Measurements from ENCODE around the gene METTL22. TPM values are rescaled to one million over a fixed set of nuclear protein-coding genes. Genes with fewer than 3 reads are reported as not detected.

METTL22 gene
- polyA plus RNA-seq, 2 of the 4 experiments (the other 2 are of a cell fraction), result 21.0 to 40.9 TPM

DNA sequence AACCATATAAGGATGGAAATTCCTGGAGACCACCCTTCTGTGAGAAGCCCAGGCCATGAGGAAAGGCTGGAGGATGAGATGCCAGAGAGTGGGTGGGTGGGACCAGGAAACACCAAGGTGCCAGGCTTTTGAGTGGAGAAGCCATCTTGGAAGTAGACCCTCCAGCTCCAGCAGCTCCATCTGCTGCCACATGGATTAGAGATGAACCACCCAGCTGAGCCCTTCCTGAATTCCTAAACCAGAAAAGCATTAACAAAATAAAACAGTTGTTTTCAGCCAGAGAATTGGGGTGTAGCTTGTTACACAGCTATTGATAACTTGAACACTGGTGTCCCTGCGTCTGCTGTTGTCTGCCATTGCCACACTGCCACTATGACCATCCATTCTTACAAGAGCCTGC is 24.9 kb upstream of the METTL22 start:
- FAIRE-seq, result no peak
- peaks cover 11% of the 10 kb centered on the region; the same call in 1 of the 3 replicates for H3K9me3 ChIP-seq

DNA sequence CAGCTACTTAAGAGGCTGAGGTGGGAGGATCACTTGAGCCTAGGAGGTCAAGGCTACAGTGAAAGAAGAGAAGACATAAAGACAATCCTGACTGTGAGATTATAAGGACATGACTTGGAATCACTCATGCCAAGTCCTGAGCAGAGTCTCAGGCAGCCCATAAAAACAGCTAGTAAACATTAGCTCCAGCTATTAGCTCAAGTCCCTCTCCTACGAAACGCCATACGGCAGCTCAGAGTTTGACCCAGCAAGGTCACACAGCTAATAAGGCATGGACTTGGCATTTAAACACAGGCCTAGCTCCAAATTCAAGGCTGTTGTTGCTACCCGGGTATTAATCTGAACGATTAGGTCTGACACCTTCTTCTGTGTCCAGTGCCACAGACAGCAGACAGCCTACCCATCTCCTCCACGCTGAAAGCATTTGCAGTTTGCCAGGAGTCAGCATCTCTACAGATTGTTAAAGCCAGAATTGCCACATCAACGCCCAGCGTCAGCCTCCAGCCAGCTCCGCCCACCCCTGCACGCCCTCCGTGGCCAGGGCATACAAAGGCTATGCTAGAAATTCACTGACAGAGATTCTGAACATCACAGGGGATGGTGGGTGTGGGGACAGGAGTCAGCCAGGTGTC is 21.2 kb upstream of the METTL22 start:
- 37% methylated on average over 11 of the region's 11 CpGs for WGBS (ENCODE audit: missing lambda C conversion rate)
- Histone ChIP-seq H3K4me3 (no peak overlapping the region), H3K9me3 (peaks cover 11% of the 10 kb centered on the region; the same call in 1 of the 3 replicates), H3K27ac (no peak overlapping the region), H3K4me2 (no peak overlapping the region), H3K4me1 (no peaks in the 10 kb centered on the region)
- ATAC-seq (no peak), FAIRE-seq (no peak), DNase-seq (ENCODE audit: low read depth in 1 of 2, low spot score in 1 of 2) (no peak)
- ChIA-PET CTCF (interaction anchor here (1.5 to 1.8 kb wide), 2 partner anchors 16 to 33 kb away, joined by 4 to 7 read pairs; no protein-coding TSS in a partner anchor), POLR2A (no interaction called here)
- no peak for TF ChIP-seq ZSCAN20 (CRISPR knock-in tag; IDR thresholded peaks at IDR 0.05)
- TF ChIP-seq RNF2 (IDR thresholded peaks at IDR 0.05; ENCODE audit: borderline replicate concordance, low read depth), result no peak

More for the DNA sequence above, 24.9 kb upstream of the METTL22 start:
- DNase-seq (ENCODE audit: low read depth in 1 of 2, low spot score in 1 of 2), result no peak
- POLR2A ChIA-PET, result no interaction called here
- 4% methylated on average over 1 of the region's 1 CpG for WGBS (ENCODE audit: missing lambda C conversion rate)
- H3K4me1 ChIP-seq, result no peaks in the 10 kb centered on the region
- ATAC-seq, result no peak
- no peak overlapping the region for H3K4me2 ChIP-seq
- TF ChIP-seq MAFK (IDR thresholded peaks at IDR 0.05; ENCODE audit: partially characterized antibody) (no peak), NPAS2 (CRISPR knock-in tag; IDR thresholded peaks at IDR 0.05; ENCODE audit: borderline replicate concordance) (no peak), HOXA7 (CRISPR knock-in tag; IDR thresholded peaks at IDR 0.05) (no peak), NFE2L2 (conservative IDR thresholded peaks at IDR 0.05; ENCODE audit: low read length) (no peak), ESRRA (IDR thresholded peaks at IDR 0.05; ENCODE audit: borderline replicate concordance, low read length) (no peak)
- TF ChIP-seq, protein P1, sequence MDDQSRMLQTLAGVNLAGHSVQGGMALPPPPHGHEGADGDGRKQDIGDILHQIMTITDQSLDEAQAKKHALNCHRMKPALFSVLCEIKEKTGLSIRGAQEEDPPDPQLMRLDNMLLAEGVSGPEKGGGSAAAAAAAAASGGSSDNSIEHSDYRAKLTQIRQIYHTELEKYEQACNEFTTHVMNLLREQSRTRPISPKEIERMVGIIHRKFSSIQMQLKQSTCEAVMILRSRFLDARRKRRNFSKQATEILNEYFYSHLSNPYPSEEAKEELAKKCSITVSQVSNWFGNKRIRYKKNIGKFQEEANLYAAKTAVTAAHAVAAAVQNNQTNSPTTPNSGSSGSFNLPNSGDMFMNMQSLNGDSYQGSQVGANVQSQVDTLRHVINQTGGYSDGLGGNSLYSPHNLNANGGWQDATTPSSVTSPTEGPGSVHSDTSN (IDR thresholded peaks at IDR 0.05), result no peak
- no peak overlapping the region for H3K27ac ChIP-seq
- CTCF ChIA-PET, result interaction anchor here (1.8 to 2.5 kb wide), 2 partner anchors 25 to 29 kb away, joined by 4 to 8 read pairs; no protein-coding TSS in a partner anchor
- no peak overlapping the region for H3K4me3 ChIP-seq

DNA sequence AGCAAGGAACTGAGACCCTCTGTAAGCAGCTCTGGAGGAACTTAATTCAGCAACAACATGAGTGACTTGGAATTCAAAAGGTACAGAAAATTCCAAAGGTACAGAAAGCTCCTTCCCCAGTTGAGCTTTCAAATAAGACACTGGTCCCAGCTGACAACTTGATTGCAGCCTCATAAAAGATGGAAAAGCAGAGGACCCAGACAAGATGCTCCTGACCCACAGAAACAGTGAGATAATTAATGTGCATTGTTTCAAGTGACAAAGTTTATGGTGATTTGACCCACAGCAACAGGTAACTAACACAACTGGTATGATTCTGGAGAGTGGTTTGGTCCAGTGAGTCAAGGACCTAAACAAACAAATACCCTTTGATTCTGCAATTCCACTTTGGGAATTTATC is 15.9 kb upstream of the METTL22 start:
- POLR2A ChIA-PET, result no interaction called here
- DNase-seq (ENCODE audit: low read depth in 1 of 2, low spot score in 1 of 2) (no peak), ATAC-seq (no peak), FAIRE-seq (no peak)
- TF ChIP-seq HOXA7 (CRISPR knock-in tag; IDR thresholded peaks at IDR 0.05) (no peak), EHF (CRISPR knock-in tag; IDR thresholded peaks at IDR 0.05) (no peak), ESRRA (IDR thresholded peaks at IDR 0.05; ENCODE audit: borderline replicate concordance, low read length) (no peak), POLR2A (IDR thresholded peaks at IDR 0.05; ENCODE audit: low read length) (no peak), E2F6 (IDR thresholded peaks at IDR 0.05; ENCODE audit: borderline replicate concordance, low read depth) (no peak), KDM1A (IDR thresholded peaks at IDR 0.05; ENCODE audit: low read depth) (no peak), TFCP2L1 (CRISPR knock-in tag; IDR thresholded peaks at IDR 0.05) (no peak)
- TF ChIP-seq, protein P2, sequence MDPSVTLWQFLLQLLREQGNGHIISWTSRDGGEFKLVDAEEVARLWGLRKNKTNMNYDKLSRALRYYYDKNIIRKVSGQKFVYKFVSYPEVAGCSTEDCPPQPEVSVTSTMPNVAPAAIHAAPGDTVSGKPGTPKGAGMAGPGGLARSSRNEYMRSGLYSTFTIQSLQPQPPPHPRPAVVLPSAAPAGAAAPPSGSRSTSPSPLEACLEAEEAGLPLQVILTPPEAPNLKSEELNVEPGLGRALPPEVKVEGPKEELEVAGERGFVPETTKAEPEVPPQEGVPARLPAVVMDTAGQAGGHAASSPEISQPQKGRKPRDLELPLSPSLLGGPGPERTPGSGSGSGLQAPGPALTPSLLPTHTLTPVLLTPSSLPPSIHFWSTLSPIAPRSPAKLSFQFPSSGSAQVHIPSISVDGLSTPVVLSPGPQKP (IDR thresholded peaks at IDR 0.05; ENCODE audit: low read depth, low read length), result no peak
- Histone ChIP-seq H3K4me1 (no peaks in the 10 kb centered on the region), H3K27ac (no peak overlapping the region), H3K4me3 (no peak overlapping the region), H3K9me3 (no peaks in the 10 kb centered on the region), H3K4me2 (no peak overlapping the region)
- CTCF ChIA-PET, result interaction anchor here (1.1 kb wide), 1 partner anchor 16 kb away, joined by 3 read pairs; the partner anchor contains the start of gene METTL22

GRCh38 chr16:8607214-8607613 is 14.3 kb upstream of the METTL22 start:
- 17% methylated on average over 9 of the region's 9 CpGs for WGBS (ENCODE audit: missing lambda C conversion rate)
- POLR2A ChIA-PET, result no interaction called here

More at GRCh38 chr16:8607214-8607613, 14.3 kb upstream of the METTL22 start:
- FAIRE-seq, result no peak
- DNase-seq (ENCODE audit: low read depth in 1 of 2, low spot score in 1 of 2), result no peak
- TF ChIP-seq CBX8 (IDR thresholded peaks at IDR 0.05), result no peak
- Histone ChIP-seq H3K27ac (no peak overlapping the region), H3K4me1 (no peaks in the 10 kb centered on the region), H3K4me2 (no peak overlapping the region), H3K9me3 (no peaks in the 10 kb centered on the region), H3K4me3 (no peak overlapping the region)
- ATAC-seq, result no peak
- CTCF ChIA-PET, result interaction anchor here (1.0 kb wide), 1 partner anchor 218 kb away, joined by 3 read pairs; no protein-coding TSS in a partner anchor

All from A549 (cell line).